GM21619 (cell line): Measurements from ENCODE around the gene BLOC1S4.
"Not testable (repeated sequence)": the region's sequence is repeated elsewhere in the genome, so short reads cannot be mapped to it uniquely, and the experiment has no call there.

Source experiments
- ATAC-seq: cut with Tn5 transposase; IDR thresholded peaks from one replicate; pipeline ENCODE4 v1.9.1; 2021; ENCODE audit not compliant: unreplicated experiment

BLOC1S4 gene

GRCh38 chr4:6734165-6734786, 18.3 kb downstream of the BLOC1S4 start:
- no peak for ATAC-seq

GRCh38 chr4:6739920-6740319, 23.9 kb downstream of the BLOC1S4 start:
- ATAC-seq: no peak

- no peak for ATAC-seq
Measured at GRCh38 chr4:6740347-6740746, 24.4 kb downstream of the BLOC1S4 start.

GRCh38 chr4:6742507-6742906, 26.5 kb downstream of the BLOC1S4 start:
- ATAC-seq: no peak

- no peak for ATAC-seq
Measured at GRCh38 chr4:6742989-6743388, 27.0 kb downstream of the BLOC1S4 start.

GRCh38 chr4:6746721-6747293, 30.8 kb downstream of the BLOC1S4 start:
- no peak for ATAC-seq

GRCh38 chr4:6747294-6748051, 31.5 kb downstream of the BLOC1S4 start:
- no peak for ATAC-seq

- ATAC-seq: no peak
Measured at GRCh38 chr4:6748286-6748685, 32.3 kb downstream of the BLOC1S4 start.

GRCh38 chr4:6749340-6750171, 33.6 kb downstream of the BLOC1S4 start:
- ATAC-seq: no peak

- no peak for ATAC-seq
Measured at GRCh38 chr4:6750286-6751221, 34.6 kb downstream of the BLOC1S4 start.

- no peak for ATAC-seq
Measured at GRCh38 chr4:6751611-6752485, 35.9 kb downstream of the BLOC1S4 start.

GRCh38 chr4:6752486-6752829, 36.5 kb downstream of the BLOC1S4 start:
- no peak for ATAC-seq

GRCh38 chr4:6753103-6753560, 37.2 kb downstream of the BLOC1S4 start:
- ATAC-seq: no peak

- no peak for ATAC-seq
Measured at GRCh38 chr4:6753891-6754290, 37.9 kb downstream of the BLOC1S4 start.

GRCh38 chr4:6754481-6755087, 38.6 kb downstream of the BLOC1S4 start:
- ATAC-seq: no peak

GRCh38 chr4:6755088-6755753, 39.2 kb downstream of the BLOC1S4 start:
- no peak for ATAC-seq

GRCh38 chr4:6756345-6756744, 40.4 kb downstream of the BLOC1S4 start:
- not testable (repeated sequence) for ATAC-seq

GRCh38 chr4:6758728-6759127, 42.8 kb downstream of the BLOC1S4 start:
- no peak for ATAC-seq
